Hypothalamus (tissue), 51 donors: ENCODE data around the gene CLDN15.
"Not testable (repeated sequence)": the region's sequence is repeated elsewhere in the genome, so short reads cannot be mapped to it uniquely, and the experiment has no call there.

Experiments used
- DNase-seq, 51 donors: peaks; one replicate each; lab custom pipeline; 2025; lab: John Stamatoyannopoulos, UW

Gene CLDN15

DNA sequence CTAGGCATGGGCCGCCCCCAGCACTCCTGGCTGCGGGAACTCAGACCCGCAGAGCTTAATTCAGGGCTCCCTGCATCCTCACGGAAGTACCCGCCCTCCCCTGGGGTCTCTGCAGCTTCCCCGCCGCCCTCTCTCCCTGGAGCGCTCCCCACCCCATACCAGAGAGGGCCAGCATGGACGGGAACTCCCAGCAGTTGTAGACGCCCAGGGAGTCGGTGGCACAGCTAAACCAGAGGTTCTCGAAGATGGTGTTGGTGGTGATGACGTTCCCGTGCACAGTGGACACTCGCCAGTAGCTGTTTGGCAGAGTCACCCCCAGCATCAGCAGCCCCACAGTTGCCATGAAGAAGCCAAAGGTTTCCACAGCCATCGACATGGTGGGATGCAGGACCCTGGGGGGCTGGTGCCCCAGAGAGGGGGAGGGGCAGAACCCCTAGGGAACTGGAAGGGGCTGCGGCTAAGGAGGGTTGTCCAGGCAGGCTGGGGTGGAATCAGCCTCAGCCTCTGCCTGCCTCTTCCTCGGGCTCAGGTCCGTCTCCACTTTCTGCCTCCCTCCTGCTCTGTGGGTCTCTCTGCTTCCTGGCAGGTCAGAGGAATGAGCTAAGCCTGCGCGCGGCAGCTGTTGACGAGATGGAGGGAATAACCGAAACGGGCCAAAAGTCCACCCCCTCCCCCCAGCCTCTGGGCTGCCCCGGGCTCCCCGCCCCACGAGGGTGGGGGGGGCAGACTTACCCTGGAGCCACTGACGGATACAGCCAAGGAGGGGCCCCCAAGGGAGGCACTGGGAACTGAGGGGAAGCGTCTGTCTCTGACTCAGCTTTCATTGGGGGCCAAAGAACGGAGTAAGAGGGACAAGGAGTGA lies at the start of gene CLDN15:
Gene CLDN15, minus strand, starts transcription at position 597 of the 862 bp plus-strand sequence. Its CDS starts 221 bp downstream, at position 376.
- peak in 10 of 51 donors; percentile 7 to 41 (median 21) for DNase-seq

DNA sequence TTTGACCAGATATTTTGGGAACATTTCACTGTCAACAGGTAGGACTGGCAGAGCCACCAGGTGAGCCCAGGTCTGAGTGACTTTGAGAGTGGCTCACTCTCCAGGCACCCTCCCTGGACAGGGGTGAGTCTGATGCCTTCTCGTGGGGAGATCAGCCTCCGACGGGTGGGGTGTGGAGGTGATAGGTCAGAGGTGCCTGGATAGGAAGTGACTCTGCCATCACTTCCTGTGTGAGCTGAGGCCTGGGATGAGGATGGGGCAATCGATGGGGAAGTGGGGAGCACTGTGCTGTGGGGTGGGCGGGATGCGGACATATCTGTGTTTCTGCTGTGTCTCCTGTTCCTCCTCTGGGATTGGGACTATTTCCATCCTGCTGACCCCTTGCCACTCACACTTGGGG lies 49.4 kb upstream of the CLDN15 start:
- no peak for DNase-seq

DNA sequence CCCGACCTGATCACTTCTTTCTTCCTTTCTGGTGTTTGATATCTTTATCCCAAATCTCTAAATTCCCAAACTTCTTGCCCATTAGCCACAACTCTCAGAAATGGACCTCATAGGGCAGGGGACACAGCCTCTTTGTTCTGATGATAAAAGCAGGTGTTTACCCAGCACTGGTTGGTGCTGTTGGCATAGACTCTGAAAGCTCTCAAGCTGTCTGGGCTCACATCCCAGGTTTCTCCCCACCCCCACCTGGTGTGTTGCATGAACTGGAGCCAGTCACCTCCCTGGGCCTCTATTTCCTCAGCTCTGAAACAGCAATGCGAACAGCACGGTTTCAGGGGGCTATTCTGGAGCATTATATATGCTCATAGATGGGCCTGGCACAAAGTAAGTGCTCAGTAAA lies 48.3 kb upstream of the CLDN15 start:
- not testable (repeated sequence) for DNase-seq

GRCh38 chr7:101285171-101285570 lies 47.6 kb upstream of the CLDN15 start:
- DNase-seq, result no peak

DNA sequence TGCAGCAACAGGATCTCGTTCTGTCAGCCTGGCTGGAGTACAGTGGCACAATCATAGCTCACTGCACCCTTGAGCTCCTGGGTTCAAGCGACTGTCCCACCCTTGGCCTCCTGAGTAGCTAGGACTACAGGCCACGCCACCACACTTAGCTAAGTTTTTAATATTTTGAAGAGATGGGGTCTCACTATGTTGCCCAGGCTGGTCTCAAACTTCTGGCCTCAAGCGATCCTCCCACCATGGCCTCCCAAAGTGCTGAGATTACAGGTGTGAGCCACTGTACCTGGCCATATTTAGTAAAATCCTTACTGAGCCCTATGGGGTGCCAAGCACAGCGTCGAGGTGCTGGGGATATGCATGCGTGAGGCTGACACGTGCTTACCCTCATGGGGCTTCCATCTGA lies 43.3 kb upstream of the CLDN15 start:
- not testable (repeated sequence) for DNase-seq

DNA sequence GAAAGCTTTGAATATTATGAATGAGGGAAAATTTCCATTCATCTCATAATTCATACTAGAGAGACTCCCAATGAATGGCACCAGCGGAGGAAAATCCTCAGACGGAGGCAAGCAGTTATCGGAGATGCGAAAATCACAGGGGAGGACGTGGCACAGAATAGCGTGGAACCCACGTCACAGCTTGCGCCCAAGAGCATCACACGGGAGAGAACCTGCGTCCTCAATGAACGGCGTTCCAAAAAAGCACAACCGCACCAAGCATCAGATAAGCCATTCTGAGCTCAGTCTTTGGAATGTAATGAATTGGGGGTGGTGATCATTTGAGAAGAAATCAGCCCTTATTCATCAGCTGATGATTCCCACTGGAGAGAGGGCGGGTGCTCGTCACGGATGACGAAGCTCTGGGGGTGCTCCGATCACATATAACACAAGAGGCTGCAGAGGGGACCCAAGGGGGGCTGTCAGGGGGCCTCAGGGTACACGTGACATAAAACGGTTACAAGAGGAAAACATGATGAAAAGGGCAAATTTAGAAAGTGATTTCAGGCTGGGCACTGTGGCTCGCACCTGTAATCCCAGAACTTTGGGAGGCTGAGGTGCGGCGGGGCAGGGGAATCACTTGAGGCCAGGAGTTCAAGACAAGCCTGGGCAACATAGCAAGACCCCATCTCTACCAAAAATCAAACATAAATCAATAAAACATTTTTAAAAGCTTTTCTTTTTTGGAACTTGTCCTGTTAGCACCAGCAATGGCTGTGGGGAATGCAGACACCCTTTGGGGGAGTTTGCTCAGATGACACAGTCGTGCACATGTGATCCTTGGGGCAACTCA lies 41.1 kb upstream of the CLDN15 start:
- peak in 2 of 51 donors; percentile 6 to 43 for DNase-seq

GRCh38 chr7:101277155-101277554 lies 39.6 kb upstream of the CLDN15 start:
- DNase-seq, result no peak

DNA sequence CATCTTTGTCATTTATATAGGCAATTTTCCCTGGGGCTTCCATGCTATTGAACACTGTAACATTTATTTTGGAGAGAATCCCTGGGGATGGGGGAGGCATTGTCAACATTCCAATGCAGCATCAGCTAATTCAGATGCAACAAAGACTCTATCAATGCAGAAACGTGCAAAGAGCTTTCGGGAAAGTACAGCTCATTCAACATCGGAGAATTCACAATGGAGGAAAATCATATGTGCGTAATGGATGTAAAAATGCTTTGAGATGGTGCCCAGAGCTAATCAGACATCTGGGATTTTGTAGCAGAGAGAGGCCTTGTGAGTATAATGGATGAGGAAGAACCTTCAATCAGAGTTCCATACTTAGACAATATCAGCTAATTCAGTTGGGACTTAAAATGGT lies 35.6 kb upstream of the CLDN15 start:
- no peak for DNase-seq

DNA sequence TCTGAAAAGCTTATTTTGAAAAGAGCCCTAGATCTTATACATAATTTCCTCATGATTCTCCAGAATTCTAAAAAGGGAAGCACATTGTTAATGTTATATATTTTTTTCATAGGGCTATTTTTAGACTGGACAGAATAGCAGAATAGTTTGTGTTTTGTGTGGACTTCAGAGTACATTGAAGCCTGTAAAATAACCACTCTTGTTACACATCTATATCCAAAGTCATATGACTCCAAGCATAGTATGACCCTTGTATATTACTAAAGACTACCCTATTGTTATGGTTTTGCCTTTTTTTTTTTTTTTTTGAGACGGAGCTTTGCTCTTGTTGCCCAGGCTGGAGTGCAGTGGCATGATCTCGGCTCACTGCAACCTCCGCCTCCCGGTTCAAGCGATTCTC lies 33.4 kb upstream of the CLDN15 start:
- DNase-seq, result no peak

GRCh38 chr7:101269664-101270063 lies 32.1 kb upstream of the CLDN15 start:
- no peak for DNase-seq

- DNase-seq, result no peak
Measured at GRCh38 chr7:101265622-101266516, 28.3 kb upstream of the CLDN15 start.

DNA sequence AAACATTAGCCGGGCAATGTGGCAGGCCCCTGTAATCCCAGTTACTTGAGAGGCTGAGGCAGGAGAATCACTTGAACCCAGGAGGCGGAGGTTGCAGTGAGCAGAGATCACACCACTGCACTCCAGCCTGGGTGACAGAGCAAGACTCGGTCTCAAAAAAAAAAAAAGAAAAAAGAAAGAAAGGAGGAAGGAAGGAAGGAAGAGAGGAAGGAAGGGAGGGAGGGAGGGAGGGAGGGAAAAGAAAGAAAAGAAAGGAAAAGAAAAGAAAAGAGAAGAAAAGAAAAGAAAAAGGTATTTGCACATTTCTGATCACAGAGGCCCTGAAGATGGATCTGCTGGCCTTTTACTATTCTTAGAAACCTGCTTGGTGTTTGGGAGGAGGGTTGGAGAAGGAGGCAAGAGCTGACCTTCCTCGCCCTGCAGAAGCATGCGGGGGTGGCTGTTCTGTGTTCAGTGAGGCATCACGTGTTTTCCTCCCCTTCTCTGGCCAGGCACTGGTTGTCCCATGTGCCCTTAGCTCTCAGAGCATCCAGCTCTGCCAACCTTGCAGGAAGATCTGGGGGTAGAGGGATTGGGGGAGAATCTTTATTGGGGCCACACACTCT lies 26.6 kb upstream of the CLDN15 start:
- DNase-seq, result peak in 4 of 51 donors; percentile 5 to 15 (median 8)

- DNase-seq, result no peak
Measured at GRCh38 chr7:101258243-101258731, 20.7 kb upstream of the CLDN15 start.

- no peak for DNase-seq
Measured at GRCh38 chr7:101255796-101256195, 18.2 kb upstream of the CLDN15 start.

- not testable (repeated sequence) for DNase-seq
Measured at GRCh38 chr7:101253199-101253598, 15.6 kb upstream of the CLDN15 start.

GRCh38 chr7:101251871-101252659 lies 14.5 kb upstream of the CLDN15 start:
- peak; percentile 29 to 97 (median 92) for DNase-seq

- no peak for DNase-seq
Measured at GRCh38 chr7:101250324-101250723, 12.7 kb upstream of the CLDN15 start.

DNA sequence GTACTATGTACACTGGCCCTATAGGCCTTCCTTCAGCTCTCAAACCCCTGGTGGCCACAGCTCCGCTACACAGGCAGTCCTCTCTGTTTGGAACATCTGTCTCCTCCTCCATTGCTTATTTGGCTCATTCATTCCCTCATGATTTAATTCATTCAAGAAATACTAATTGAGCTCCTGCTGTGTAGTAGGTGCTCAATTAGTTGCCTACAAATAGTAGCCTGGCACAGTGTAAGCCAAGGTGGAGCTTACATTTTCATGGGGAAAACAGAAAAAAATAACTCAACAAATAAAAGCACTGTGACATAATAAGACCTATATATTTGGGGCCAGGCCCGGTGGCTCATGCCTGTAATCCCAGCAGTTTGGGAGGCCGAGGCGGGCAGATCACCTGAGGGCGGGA lies 10.7 kb upstream of the CLDN15 start:
- no peak for DNase-seq

DNA sequence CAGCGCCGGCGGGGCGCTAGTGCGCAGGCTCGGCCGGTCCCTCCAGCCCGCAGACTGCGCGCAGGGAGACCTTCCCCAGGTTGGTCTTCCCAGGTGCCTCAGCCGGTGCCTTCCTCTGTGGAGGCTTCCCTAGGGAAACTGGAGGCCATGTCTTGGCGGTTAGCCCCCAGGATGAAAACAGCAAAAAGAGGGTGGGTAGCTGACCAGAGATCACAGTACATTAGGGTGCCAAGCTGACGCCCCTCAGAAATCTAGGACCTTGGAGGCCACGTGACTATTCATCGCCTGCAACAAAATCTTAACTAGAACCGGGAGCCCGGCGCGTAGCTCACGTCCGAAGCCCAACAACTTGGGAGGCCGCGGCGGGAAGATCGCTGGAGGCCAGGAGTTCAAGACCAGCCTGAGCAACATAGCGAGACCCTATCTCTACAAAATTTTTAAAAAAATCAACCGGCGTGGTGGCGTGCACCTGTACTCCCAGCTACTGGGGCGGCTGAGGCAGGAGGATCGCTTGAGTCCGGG lies 7.6 kb upstream of the CLDN15 start:
- peak in 1 of 51 donors; percentile 35 for DNase-seq
